Measurements from ENCODE around the gene USP11.

GRCh38 chrX:47231167-47231566, 1.6 kb upstream of the USP11 start:
- TF ChIP-seq, protein P1, sequence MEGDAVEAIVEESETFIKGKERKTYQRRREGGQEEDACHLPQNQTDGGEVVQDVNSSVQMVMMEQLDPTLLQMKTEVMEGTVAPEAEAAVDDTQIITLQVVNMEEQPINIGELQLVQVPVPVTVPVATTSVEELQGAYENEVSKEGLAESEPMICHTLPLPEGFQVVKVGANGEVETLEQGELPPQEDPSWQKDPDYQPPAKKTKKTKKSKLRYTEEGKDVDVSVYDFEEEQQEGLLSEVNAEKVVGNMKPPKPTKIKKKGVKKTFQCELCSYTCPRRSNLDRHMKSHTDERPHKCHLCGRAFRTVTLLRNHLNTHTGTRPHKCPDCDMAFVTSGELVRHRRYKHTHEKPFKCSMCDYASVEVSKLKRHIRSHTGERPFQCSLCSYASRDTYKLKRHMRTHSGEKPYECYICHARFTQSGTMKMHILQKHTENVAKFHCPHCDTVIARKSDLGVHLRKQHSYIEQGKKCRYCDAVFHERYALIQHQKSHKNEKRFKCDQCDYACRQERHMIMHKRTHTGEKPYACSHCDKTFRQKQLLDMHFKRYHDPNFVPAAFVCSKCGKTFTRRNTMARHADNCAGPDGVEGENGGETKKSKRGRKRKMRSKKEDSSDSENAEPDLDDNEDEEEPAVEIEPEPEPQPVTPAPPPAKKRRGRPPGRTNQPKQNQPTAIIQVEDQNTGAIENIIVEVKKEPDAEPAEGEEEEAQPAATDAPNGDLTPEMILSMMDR (conservative IDR thresholded peaks at IDR 0.05; ENCODE audit: low read depth in 2 of 2): no peak
- no peak for TF ChIP-seq NANOG (IDR thresholded peaks at IDR 0.05; ENCODE audit: borderline replicate concordance)
- TF ChIP-seq EZH2phosphoT487 (IDR thresholded peaks at IDR 0.05; ENCODE audit: unreplicated experiment): no peak
- TF ChIP-seq EZH2 (IDR thresholded peaks at IDR 0.05; ENCODE audit: low read depth, unreplicated experiment): no peak
- no peak for TF ChIP-seq JUNB (IDR thresholded peaks at IDR 0.05; ENCODE audit: unreplicated experiment)
- TF ChIP-seq, protein P2, sequence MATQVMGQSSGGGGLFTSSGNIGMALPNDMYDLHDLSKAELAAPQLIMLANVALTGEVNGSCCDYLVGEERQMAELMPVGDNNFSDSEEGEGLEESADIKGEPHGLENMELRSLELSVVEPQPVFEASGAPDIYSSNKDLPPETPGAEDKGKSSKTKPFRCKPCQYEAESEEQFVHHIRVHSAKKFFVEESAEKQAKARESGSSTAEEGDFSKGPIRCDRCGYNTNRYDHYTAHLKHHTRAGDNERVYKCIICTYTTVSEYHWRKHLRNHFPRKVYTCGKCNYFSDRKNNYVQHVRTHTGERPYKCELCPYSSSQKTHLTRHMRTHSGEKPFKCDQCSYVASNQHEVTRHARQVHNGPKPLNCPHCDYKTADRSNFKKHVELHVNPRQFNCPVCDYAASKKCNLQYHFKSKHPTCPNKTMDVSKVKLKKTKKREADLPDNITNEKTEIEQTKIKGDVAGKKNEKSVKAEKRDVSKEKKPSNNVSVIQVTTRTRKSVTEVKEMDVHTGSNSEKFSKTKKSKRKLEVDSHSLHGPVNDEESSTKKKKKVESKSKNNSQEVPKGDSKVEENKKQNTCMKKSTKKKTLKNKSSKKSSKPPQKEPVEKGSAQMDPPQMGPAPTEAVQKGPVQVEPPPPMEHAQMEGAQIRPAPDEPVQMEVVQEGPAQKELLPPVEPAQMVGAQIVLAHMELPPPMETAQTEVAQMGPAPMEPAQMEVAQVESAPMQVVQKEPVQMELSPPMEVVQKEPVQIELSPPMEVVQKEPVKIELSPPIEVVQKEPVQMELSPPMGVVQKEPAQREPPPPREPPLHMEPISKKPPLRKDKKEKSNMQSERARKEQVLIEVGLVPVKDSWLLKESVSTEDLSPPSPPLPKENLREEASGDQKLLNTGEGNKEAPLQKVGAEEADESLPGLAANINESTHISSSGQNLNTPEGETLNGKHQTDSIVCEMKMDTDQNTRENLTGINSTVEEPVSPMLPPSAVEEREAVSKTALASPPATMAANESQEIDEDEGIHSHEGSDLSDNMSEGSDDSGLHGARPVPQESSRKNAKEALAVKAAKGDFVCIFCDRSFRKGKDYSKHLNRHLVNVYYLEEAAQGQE (IDR thresholded peaks at IDR 0.05; ENCODE audit: unreplicated experiment): no peak
- TF ChIP-seq POLR2AphosphoS5 (IDR thresholded peaks at IDR 0.05; ENCODE audit: low read depth): no peak
- TF ChIP-seq CREB1 (CRISPR knock-in tag; IDR thresholded peaks at IDR 0.05; ENCODE audit: low read depth): no peak
- TF ChIP-seq ZNF114 (CRISPR knock-in tag; IDR thresholded peaks at IDR 0.05): no peak
- TF ChIP-seq STAT1 (IDR thresholded peaks at IDR 0.05; ENCODE audit: unreplicated experiment): no peak
- no peak for TF ChIP-seq ZNF331 (CRISPR knock-in tag; IDR thresholded peaks at IDR 0.05; ENCODE audit: low read depth)
